CD1c-positive myeloid dendritic cell (primary cell): ENCODE measurements around the gene PTPN2.

ENCODE experiments used
- DNase-seq: peaks from one replicate; pipeline ENCODE4 v3.0.0-alpha.2; 2016; ENCODE audit errors: extremely low spot score

The PTPN2 gene

DNA sequence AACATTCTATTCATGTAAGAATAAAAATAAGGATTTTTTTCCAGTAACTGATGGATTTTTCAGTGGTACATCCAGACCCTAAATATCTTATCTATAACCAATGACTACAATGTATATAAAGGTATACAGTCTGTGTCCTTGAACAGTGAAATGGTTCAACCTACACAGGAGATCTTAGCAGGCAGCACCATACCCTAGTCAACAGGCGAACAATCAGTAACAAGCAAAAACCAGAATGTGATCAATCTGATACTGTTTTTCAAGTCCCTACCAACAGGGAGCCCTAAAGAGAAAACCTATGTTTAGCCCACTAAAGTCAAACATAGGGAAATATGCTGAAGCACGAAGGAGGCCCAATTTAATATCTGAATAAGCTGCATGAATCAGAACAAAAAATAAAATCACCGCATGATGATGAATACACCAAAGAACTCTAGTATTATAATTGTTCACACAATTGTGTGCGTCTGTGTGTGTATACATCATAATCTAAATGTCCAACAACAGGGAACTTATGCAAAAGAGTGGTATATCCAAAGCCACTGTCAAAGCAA, 26.0 kb downstream of the PTPN2 start:
- no peak for DNase-seq

DNA sequence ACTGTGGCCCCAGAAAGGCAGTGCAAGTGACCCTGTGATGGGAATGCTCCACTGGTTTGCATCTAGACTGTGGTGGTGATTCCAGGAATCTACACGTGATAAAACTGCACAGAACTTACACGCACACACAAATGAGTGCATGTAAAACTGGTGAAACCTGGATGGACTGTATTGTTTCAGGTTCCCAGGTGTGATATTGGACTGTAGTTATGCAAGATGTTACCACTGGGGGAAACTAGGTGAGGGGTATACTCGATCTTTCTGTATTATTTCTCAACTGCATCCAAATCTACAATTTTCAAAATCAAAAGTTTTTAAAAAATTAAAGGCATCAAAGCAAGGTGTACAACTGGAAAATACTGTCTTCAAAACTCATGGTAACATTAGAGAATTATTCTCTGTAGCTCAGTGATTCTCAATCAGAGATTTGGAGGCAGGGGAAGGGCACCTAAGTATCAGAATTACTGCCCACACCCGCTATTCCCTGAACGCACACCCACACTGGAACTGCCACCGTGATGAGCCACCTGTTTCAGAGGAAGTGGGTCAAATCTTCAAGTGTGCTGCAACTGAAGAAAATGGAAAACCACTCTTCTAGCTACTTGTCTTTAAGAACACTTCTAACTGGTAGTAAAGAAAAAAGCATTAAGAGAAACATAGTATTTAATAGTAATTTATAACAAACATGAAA, 26.7 kb downstream of the PTPN2 start:
- DNase-seq, result no peak

DNA sequence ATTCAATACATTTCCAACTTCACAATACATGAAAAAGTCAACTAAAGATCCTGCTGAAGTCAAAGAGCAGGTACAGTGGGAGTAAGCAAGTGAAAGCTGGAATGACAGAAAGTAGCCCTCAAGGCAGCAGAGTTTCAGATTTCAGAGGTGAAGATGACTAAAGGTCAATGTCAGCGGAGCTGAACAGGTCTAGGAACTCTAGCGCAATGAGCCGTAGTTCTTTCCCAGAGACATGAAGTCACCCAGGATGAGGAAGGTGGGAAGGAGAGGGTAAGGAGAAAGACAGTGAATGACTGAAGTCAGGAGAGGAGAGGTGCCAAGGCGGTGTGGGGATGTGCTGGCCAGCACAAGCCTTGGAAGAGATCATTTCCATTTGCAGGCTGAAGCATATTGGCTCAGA, 28.1 kb downstream of the PTPN2 start:
- DNase-seq, result no peak

DNA sequence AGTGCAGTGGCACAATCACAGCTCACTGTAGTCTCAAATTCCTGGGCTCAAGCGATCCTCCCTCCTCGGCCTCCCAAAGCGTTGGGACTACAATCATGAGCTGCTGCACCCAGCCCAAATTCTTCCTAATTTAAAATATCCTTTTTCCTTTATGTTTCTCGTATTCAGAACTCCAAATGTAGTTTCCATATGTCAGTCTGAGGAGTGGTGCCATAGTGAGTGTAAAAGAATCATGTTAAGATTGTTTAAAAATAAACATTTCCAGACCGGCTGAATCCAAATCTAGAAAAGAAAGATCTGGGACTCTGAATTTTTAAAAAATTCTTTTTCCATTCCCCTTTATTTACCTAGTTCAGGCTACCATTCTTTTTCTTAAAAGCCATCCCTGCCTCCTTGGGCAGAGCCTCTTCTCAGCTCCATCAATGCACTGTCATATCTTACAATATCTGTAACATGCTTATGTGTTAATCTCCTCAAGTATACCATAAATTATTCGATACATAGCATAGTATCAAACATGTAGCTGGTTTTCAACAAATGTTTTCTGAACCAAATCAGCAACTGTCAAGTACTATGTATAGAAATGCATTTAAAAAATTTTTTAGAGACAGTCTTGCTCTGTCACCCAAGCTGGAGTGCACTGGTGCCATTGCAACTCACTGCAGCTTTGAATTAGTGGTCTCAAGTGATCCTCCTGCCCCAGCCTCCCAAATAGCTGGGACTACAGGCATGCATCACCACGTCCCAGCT, 31.3 kb downstream of the PTPN2 start:
- DNase-seq, result no peak

DNA sequence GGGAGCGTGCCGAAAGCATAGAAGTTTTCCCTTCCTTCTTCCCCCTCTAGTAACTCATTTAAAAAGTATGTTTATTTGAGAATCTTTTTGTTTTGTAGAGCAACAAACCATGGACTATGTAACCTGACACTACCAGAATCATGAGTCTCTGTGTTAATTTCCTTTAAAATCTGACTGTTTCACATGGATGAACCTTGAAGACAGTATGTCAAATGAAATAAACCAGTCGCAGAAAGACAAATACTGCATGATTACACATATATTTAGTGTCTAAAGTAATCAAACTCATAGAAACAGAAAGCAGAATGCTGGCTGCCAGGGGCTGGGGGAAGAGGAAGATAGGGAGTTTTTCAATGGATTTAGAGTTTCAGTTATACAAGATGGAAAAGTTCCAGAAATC, 32.3 kb downstream of the PTPN2 start:
- no peak for DNase-seq

DNA sequence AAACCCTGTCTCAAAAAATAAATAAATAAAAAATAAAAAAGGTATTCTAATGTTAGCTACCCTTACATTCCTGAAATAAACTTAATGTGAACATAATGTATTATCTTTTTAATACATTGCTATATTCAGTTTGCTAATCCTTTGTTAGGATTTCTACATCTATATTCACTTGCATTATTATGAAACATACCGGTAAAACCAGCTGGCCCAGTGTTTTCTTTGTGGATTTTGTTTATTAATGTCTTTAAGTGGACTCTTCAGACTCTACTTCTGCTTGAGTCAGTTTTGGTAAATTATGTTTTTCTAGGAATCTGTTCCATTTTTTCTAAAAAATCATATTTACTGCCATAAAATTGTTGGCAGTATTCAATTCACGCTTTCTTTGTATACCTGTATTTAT, 34.5 kb downstream of the PTPN2 start:
- DNase-seq, result no peak

DNA sequence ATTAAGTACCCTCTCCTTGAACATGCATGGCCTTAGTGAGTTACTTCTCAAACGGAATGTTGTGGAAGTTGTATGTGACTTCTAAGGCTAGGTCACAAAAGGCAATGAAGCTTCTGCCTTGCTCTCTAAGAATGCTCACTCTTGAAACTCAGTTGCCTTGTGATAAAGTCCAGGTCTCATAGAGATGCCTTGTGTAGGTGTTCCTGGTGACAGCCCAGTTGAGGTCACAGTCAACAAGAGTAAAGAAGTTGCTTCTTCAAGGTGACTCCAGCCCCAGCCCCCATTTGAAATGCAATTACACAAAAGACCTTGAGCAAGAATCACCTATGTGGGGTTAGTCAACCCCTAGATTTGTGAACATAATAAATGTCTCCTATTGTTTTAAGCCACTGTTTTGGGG, 35.6 kb downstream of the PTPN2 start:
- no peak for DNase-seq

DNA sequence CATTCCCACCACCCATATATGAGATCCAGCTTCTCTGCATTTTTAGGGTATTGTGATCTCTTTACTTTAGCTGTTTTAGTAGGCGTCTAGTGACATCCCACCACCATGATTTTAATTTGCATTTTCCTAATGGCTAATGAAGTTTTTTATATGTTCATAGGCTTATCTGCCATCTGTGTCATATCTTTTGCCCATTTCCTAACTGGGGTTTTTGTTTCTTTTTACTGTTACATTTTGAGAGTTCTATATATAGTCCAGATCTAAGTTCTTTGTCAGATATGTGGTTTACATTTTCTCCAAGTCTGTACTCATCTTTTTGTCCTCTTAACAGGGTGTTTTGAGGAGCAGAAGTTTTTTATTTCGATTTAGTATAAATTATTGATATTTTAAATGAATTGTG, 39.6 kb downstream of the PTPN2 start:
- no peak for DNase-seq

DNA sequence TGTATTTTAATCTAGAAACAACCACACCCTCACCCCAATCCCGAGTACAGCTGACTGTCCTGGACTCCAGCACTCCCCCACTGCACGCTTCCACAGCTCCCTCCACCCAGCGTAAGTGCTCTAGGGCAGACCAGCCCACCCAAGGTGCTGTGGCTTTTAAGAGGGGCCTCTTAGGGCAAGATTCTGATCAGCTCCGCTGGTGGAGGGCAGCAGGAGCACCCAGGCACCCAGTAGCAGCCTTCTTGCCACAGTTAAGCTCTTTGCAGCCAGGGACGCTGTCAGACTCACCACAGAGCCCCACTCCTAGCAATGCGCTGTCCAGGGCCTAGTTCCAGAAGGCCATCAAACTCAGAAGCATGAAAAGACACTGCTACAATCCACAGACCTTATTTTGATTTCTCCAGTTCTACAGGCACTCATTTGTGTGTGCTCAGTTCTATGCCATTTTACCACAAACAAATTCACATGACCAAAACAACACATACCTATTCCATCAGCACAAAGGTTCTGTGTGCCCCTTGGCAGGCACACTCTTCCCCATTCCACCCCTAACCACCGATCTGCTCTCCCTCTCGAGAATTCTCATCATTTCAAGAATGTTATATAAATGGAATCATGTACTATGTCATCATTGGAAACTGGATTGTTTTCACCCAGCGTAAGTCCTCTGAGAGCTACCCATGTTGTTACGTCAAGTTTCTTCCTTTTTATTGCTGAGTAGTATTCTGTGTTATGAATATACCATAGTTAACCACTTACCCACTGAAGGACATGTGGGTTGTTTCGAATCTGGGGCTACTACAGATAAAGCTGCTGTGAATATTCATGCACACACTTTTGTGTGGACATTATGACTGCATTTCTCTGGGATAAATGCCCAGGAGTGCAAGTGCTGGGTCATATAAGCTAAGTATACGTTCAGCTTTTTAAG, 40.4 kb downstream of the PTPN2 start:
- DNase-seq, result peak; percentile 16

DNA sequence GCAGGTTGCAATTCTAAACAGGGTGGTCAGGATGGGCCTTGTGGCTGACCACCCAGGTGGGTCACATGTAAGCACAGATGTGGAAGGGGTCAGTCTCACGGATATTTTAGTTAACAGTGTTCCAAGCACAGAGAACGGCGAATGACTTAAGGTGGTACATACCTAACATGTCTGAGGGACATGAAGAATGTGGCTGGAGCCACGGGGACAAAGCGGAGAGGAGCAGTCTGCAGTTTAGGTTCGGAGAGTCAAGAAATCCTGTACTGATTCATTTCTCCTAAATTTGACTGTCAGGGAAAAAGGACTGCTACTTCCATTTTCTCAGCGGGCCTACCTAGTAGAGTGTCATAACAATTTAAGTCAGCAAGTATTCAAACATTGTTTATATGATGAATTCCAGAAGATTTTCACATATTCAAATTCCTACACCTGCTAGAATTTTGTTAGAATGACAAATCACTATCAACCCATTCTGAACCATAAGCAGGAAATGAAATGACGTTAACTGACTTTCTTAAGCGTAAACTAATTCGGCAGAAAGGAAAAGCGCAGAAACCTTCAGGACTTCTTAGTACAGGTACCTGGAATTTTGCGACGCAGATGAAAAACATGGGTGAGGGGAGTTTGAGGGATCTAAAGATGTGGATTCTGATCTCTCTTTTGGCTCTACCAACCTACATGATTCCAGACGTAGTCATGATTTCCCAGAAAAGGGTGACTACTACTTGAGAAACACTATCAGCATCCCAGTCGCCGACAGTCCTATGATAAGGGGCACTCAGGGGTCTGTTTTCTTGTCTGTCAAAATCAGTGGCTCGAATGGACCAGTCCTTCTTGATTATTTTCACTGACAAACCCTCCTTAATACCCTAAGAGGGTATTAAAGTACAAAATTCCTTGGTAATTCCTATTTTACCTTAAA, 41.3 kb downstream of the PTPN2 start:
- no peak for DNase-seq

DNA sequence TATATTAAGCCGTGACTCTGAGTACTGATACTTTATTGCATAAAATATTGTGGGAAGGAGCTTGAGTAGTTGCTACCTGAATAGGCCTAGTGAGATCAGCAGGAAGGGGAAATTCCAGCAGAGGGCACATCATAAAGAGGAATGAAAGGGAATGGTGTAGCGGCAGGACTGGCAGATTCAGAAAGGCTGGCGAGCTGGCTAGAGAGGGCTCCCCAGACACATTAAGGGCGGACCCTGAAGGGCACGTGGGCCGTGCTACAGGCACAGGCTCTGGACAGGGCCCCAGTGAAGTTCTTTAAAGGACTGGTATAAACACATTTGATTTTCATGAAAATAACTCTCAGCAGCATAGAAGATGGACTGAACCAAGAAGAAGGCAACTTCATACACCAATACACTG, 43.0 kb downstream of the PTPN2 start:
- DNase-seq, result peak; percentile 28

DNA sequence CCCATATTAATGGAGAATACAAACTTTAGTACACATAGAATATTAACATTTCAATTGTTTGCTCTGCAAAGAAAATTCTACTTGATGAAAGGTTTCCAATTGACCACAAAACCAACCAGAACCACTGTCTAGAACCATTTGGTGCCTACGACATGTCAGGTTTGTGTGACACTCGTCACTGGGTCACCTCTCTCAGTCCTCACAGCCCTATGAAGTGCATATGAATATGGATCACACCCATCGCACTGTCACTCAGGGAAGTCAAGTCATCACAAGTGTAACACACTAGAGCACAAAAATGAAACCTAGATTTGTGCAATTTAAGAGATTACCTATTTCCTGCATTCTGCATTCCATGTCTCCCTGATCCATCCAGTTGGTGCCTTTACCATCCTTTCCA, 43.7 kb downstream of the PTPN2 start:
- DNase-seq, result peak; percentile 28

DNA sequence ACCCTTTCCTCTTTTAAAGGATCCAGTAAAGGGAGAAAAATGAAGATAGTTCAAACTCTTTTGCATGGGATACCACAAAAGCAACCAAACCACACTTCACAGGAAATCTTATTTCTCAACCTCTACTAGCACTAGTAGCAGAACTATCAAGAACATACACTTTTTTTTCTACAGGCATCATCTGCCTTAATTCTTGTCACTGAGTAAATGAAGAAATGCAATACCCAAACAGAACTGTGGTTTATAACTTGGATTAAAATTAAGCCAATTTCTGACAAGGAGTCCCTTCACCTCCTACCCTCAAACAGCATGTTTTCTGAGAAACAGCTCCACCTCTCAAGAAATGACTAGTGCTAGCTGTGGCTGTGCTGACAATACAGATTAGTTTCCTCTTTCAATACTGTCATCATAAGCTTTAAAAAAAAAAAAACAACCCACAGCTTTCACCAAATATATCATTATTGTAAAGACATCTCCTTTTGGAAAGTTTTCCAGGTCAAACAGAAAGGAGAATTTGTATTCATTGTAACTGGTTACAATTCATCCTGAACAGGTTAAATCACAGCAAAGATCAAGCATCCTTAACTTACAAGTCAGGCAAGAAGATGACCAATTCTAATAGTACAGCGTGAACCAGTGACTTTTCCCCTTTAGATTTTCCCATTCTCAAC, 44.4 kb downstream of the PTPN2 start:
- peak; percentile 90 for DNase-seq

DNA sequence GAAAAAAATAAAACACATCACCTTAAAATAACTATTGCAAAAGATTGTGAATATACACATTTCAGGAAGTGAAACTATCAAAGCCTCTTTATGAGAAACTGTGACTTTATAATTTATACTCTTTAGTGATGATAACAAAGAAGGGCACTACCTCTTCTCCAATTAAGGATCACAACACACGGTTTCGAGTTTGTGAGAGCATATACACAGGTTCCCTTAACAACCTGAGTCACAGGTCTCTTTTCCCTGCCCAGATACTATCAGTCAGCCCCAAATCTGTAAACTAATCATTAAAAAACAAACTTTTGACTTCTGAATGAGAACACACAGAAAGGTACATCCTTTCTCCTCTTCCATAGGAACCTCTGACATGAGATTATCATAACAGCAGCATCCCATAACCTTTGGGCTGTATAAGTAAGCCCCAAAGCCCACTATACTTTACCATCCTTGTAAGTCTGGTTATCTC, 44.9 kb downstream of the PTPN2 start:
- peak; percentile 90 for DNase-seq

DNA sequence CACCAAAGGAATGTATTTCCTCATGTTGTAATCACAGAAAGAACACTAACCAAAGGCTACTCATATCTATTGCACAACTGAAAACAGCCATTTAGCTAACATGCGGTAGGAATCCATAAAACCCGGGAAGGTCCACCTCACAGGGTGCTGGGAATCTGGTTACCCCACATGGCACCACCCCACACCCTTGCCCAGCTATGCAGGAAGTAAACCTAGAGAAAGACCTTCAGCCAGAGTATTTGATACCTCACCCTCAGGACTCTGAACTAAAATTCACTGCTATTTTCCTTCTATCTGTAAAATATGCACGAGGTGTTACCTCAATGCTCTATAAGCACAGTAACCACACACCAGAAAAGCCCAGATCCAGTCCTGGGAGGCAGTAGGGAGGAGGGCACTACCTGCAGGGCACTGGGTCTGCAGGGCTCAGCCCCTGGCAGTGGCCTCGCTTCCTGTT, 45.8 kb downstream of the PTPN2 start:
- DNase-seq, result peak; percentile 82

DNA sequence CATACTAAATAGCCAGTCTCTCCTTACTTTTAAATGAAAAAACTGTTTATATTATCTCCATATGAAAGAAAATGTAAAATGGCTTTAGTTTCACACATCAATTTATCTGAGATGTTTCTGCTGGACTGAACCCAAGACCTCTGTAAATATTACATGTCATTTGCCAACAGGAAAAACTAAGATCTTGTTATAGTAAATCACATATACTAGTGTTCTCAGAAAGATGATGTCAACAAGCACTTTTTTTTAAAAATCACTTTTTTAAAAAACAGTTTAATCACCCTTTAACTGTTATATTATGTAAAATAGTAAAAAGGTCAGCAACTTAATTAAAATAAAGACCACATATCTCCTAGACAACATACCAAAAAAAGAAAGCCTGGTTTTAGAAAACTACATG, 46.3 kb downstream of the PTPN2 start:
- DNase-seq, result no peak

DNA sequence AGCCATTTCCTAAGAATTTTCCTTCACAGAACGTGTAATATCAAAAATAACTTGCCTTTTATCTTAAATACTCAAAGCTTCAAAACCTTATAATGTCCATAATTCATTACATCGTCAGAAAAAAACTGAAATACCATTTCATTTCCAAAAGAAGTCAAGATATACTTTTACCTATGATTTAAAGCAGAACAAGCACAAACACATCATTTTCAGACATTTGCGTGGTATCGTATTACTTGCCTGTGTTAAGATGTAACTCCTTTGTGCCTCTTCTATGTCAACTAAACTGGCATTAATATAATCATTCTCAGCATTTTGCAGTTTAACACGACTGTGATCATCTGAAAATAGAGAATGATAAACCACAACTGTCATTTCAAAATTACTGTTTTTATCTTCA, 47.5 kb downstream of the PTPN2 start:
- DNase-seq, result no peak

DNA sequence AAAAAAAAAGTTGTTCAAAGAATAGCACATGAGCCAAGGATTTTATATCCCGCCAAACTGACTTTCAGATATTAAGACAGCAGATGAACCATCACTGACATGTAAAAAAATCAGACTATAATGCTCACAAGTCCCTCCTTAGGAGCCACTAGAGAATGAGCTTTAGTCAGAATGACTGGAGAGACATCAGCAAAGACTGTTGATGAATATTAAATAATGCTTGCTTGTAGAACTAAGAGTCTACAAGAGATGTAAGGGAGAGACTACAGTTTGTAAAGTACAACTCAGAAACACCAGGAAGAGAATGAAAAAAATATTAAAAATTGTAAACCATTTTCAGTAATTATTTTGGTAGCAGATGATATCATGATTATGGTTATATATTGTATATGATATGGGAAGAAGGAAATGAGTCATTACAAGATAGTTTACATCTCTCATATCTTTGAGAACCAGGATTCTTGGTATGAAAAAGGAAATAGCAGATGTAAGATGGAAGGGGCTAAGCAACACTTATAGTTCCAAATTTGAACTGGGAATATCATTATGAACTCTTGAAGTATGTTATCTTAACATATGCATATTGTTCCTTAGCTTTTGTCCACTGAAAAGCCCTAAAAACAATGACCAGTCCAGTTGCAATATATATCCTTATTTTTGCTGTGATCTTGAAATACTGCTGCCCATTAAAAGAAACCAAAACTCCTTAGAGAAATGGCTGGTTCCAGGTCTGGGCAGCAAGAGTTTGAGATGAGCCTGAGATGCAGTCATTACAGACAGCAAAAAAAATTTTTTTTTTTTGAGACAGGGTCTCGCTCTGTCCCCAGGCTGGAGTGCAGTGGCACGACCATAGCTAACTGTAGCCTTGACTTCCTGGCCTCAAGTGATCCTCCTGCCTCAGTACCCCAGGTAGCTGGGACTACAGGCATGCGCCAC, 55.7 kb downstream of the PTPN2 start:
- peak; percentile 20 for DNase-seq

DNA sequence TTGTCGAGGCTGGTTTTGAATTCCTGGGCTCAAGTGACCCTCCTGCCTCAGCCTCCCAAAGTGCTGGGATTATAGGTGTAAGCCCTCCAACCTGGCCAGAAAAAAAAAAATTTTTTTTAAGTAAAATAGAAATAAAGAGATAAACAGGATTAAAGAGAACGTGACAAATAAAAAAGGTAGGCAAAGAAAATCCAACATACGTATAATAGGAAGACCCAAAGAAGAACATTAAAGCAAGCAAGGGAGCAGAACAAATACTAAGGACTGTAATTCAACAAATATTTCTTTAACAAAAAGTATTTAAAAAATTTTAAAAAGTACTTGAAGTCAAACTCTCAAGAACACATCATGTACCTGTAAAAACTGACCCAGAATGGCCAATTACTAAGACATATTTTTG, 56.4 kb downstream of the PTPN2 start:
- no peak for DNase-seq
